Brain pericyte (primary cell): ENCODE measurements around the gene TBX6.
"Not testable (repeated sequence)": the region's sequence is repeated elsewhere in the genome, so short reads cannot be mapped to it uniquely, and the experiment has no call there.

Experiments
- DNase-seq: peaks from one replicate; pipeline ENCODE4 v3.0.0-alpha.2; 2012; ENCODE audit warnings: low read depth, low spot score

The TBX6 gene

DNA sequence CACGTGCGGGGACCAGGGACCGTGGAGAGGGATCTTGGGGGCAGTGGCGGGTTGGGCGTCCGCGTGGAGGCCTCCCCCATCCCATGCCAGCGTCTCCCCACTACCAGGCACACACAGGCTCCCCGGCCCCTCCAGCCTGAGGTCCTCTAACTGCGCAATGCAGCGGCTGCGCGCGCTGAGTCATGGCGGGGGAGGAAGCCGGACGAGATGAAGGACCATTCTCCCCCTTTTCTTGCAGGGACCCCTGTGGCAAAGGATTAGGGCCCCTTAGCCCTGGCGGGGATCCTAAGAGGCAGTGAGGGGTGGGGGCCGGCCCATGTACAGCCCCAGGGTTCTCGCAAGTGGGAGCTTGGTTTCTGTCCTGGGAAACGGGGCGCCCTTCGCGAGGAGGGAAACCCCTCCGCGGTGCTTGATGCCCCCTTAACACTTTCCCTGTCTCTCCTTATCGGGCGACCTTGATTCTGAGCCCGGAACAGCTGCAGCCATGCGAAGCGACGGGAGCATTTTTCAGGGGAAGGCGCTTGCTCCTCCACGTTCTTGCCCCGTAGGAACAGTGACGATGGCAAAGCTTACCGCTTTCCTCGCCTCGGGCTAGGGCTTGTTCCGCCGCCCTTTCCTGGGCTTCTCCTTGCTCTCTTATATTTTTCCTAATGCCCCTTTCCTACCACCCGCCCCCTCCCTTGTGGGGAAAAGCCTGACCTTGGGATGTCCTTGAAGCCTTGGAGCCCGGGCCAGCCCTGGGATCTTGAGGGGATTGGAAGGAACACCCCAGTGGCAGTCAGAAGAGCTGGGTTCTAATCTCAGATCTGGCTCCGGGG, 25.6 kb downstream of the TBX6 start:
- DNase-seq, result no peak

DNA sequence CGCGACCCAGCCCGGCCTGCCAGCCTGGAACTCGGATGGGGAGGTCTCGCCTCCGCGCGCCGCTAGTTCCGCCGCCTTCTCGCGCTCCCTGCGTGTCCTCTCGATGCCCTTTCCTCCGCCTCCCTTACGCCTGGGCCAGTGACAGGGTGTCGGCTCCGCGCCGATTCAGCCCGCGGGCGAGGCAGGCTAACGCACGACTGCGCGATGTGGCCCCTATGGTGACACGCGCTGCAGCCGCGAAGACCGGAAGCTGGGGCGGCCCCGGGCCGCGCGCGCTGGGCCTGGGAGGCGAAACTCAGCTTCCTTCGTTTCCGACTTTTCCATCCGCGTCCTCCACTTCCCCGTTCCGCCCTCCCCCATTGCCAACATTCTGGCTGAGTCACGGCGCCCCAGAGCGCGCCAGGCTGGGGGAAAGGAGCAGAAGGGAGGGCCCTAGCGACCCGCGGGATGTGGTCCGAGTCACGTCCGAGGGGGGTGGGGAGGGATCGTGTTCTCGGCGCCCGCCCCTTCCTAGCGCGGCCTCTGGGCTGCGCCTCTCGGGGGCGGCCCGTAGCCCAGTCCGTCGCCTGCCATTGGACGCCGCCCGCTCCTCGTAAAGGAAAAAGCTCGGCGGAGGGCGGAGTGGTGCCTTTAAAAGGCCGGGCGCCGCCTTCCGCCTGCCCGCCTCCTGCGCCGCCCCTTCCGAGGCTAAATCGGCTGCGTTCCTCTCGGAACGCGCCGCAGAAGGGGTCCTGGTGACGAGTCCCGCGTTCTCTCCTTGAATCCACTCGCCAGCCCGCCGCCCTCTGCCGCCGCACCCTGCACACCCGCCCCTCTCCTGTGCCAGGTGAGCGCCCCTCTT, 26.4 kb downstream of the TBX6 start, which contains the start of gene ALDOA:
Gene ALDOA (plus strand): TSS at position 659 of the 841 bp plus-strand sequence. CDS start 1,138 bp downstream, outside the sequence.
- peak; percentile 99 for DNase-seq

DNA sequence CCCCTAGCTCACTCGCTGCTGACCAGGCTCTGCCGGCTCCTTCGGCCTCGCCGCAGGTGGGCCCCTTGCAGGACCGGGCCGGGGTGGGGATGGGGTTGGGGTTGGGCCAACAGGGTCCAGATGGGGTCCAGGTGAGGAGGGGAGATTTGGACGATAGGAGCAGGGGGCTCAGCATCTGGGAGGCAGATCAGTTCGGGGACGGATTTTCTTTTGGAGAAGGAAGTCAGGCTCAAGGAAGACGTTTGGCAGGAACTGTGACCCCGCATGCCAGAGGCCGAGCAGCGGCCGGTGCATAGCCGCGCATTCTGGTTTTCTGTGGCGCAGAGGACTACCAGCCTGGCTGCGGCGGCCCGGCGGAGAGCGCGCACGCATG, 27.0 kb downstream of the TBX6 start:
- DNase-seq, result no peak

DNA sequence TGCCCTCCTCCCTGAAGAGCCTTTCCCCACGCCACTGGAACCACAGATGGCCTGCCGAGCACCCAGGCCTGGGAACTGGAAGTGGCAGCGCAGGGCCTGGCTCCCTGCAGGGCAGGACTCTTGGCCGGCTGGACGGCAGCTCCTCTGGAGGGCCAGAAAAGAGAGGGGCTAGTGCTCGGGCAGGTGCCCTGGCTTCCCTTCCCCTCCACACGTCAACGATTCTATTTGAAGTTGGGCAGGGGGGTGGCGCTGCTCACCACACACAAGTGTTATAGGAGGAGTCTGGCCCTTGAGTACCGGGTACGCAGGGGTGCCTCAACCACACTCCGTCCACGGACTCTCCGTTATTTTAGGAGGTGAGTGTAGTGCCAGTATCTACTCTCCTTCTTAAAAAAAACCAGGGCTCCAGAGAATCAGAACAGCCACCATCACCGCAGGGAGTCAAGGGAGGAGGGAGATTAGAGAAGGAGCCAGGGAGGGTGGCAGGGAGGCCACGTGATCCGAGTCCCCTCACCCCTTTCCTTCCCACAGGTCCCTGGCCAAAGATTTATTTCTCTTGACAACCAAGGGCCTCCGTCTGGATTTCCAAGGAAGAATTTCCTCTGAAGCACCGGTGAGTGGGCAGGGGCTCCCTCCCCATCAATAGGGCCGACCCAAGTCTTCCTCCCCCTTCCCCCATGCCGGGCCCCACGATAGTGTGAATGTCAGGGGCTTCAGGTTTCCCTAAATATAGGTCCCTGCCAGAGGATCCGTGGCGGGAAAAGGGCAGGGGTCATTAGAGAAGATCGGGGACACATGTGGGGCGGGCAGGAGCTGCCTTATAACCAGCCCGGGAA, 27.6 kb downstream of the TBX6 start:
- DNase-seq, result no peak

DNA sequence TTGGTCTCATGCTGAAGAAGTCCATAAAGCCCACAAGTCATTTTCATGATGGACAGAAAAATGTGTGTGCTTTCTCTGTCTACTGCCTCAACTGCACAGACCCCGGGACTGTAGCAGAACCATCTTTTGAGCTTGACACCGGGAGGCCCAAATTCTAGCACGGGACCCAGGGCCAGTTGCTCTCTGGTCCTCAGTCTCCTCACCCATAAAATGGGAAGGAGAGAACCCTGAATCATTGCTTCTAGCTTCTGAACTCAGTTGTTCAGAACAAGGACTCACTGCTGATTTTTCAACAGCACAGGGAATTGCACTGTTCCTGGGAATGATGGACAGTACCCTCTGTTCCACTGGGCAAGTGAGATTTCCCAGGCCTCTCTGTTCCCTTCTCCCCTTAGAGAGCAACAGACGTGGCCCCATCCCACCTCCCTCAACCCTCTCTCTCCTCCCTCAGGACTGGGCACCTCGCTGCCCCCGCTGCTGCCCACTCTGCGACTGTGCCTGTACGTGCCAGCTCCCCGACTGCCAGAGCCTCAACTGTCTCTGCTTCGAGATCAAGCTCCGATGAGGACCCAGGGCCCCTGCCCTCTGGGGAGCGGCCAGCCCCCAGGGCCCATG, 28.3 kb downstream of the TBX6 start:
- no peak for DNase-seq

DNA sequence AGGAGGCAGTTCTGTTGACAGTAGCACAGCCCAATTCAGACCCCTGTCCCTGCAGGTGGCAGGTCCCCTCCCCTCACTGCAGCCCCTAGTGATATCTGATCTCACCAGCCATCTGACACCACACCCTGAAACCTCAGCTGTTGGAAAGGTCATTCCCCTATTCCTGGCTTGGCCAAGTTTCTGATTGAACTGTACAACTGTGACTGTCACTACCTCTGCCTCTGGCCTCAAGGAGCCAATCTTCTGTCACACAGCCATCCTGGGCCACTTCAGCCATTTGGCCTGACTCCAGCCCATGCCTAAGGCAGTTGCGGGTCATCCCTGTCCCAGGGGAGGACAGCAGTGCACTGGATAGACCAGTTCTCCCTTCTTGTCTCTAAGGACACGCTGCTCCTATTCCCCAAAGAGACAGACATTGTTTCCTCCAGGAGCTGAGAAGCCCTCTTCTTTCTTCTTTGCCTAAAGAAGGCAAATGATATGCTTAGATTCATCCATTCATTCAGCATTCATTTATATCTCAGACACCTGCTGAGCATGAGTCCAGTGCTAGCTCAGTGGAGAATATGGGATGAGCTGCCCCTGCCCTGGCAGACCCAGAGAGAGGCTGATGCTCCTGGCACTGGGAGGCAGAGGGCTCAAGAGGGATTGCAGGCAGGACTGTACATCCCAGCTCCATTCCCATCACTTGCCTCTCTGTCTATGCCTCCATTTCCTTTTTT, 30.7 kb downstream of the TBX6 start:
- no peak for DNase-seq

DNA sequence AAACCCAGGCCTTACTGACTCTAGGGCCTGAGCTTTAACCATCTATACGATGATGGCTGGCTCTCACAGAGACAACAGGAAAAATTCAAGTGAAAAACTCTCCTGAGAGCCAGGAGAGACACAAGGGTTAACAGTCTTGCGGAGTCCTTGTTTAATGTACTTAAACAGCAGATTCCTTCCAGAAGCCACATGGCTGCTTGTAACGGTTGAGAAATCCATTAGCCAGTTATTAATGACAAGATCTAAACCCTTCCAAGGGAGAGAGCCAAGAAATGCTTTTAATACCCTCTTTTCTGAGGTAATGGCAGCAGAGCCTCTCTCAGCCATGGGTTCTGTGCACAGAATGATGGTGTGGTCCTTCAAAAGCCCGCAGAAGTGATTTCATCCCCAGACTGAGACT, 31.4 kb downstream of the TBX6 start:
- no peak for DNase-seq

DNA sequence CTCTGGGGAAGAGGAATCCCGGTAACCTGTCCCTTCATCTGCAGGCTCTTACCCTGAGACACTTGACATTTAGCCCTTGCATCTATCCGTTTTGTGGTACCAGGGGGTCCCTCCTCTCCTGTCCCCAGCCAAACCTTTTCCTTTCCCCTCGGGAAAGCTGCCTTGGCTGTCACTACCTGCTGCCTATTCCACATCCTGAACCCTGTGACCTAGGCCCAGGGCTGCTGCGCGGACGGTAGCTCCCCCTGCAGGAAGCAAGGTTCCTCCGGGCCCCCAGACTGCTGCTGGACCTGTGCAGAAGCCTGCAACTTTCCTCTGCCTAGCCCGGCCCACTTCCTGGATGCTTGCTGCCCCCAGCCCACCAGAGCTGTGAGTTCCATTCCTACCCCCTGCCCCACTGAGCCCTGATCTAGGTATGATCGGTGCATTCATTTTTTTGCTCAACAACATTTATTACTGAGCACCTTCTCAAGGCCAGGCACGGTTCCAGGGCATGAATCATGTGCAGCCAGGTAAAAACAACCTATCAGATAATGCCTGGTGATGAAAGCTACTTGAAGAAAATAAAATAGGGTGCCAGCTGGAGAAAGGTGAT, 36.7 kb downstream of the TBX6 start:
- no peak for DNase-seq

DNA sequence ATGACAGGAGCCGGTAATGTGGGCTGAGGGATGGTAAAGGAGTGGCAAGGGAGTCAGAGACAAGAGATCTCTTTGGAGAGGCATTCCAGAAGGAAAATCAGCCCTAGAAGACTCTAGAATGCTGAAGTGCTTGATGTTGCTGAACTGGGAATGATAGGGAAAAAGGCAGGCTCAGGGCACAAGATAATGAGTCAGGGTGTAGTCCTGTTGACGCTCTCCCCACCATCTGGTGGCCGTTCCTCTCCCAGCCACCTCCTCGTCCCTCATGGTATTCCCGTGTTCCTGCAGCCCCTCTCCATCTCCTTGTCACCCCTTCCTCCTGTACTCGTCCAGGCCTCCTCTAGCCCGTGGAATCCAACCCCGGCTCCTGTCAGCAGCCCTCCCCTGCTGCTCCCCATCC, 37.3 kb downstream of the TBX6 start:
- DNase-seq, result no peak

DNA sequence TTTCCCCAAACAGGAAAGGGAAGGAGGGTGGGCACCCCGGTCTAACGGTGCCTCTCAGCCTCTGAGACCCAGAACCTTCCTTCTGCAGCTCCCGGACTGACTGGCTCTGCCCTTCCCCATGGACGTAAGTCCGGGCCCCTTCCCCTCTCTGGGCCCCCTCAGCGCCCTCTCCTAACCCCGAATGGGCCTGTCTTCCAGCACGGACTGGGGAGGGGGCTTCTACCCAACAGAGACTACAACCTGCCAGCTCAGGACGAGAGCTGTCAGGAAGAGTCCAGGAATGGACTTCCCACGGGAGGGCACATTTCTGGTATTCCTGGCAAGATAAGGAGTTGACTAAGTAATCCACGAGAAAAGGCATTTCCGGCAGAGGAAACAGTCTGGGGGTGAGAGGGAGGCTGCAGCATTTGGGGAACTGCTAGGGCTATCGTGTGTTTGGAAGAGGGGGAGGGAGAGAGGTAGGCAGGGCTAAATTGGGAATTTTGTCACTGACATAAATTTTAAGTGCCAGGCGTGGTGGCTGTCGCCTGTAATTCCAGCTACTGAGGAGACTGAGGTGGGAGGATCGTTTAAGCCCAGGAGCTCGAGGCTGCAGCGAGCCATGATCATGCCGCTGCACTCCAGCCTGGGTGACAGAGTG, 38.2 kb downstream of the TBX6 start:
- DNase-seq, result no peak

DNA sequence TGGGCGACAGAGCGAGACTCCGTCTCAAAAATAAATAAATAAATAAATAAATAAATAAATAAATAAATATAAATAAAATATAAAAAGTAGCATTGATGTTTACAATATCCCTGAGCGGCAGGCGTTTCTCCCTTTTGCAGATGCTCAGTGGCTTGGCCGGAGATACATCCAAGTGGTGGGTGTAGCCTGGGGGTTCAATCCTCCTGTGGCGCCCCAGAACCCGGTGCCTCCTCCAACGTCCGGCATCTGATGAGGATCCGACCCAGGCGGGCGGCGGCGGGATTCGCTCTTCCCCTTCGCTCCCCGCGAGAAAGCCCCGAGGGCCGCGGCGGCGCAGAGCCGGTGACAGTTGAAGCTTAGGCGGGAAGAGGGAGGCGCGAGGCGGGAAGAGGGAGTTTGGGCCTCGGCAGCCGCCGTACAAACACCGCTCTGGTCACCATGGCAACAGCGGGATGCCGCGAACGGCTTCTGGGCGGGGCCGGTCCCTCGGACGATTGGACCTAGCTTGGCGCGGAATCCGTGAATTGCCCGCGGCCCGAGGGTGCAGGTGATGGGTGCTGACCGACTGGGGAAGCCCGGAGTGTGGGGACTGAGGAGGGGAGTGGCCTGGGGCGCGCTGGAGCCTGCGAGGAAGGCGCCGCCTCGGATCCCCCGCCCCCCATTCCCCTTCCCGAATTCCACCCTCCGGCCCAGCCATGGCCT, 38.9 kb downstream of the TBX6 start:
- peak; percentile 47 for DNase-seq

DNA sequence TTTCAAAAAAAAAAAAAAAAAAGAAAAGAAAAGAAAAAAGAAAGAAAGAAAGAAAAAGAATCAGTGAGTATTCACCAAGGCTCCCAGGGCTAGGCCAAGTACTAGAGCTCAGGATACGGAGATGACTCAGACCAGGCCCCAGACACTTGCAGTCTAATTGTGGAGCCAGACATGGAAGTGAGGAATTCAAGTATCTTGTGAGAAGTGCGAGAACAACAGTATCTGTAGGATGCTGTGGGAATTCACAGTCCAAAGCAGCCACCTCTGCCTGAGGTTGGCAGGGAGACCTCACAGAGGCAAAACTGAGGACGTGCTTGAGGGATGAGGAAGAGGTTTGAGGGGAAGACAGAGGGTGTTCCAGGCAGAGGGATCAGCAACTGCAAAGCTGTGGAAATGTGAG, 40.2 kb downstream of the TBX6 start:
- DNase-seq, result no peak

DNA sequence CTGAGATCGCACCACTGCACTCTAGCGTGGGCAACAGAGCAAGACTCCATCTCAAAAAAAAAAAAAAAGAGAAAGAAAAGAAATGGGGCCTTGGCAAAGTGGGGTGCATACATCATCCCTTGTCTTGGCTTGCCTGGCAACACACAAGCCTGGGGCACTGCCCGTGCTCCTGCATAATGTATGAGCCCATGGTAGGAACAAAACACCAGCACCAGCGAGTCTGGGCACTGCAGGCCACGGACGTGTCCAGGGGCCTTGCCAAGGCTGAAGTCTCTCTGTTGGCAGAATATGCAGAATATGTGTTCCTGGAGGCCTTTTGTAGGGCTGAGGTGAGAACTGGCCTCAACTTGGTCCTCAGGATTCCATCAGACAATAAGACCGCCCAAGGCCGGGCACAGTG, 41.9 kb downstream of the TBX6 start:
- no peak for DNase-seq

DNA sequence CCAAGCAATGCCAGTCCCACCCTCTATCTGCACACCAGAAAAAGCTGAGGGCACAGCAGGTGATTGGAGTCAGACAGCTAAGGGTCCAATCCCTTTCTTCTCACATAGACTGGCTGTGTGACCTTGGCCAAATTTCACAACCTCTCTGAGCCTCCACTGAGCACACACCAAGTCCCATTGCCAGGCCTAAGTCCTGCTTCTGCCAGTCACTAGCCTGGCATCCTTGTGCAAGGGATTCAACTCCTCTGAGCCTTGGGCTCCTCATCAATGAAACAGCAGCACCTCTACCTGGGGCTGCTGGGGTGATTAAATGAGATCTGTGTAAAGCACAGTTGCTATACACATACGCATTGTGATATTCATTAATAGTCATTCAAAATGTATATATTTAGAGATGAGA, 45.1 kb downstream of the TBX6 start:
- no peak for DNase-seq

DNA sequence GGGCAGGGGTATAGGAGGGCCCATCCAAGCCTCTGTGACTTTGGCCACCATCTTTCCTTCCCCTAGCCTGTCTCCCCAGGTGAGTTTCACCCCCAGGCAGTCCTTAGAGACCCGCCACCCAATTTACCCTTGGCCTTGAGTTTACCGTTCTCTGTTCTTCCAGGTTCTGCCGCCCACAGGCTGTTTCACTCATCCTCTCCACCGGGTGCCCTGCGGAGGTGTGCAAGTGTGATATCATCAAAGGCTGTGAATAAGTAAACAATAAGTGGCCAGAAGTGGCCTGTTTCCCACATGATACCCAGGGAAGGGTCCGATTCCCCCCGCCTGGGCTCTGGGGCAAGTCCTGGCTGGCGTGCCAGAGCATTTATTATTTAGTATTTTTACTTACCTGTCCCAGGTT, 45.5 kb downstream of the TBX6 start:
- no peak for DNase-seq

DNA sequence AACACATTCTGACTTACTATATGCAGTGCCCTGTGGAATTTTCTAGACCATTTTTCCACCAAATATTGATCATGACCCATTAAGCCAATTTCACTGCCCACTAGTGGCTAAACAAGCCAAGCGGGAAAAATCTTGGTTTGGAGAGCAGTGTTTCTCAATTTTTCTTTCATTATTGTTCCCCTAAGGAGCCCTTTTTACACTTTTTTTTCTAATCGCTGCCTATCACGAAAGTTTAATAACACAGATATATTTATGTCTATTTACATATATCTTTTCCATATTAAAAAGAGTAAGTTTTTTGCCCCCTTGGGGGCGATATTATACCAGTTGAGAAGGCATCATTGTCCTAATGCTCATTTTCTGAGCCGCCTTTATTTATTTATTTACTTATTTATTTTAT, 49.9 kb downstream of the TBX6 start:
- no peak for DNase-seq

DNA sequence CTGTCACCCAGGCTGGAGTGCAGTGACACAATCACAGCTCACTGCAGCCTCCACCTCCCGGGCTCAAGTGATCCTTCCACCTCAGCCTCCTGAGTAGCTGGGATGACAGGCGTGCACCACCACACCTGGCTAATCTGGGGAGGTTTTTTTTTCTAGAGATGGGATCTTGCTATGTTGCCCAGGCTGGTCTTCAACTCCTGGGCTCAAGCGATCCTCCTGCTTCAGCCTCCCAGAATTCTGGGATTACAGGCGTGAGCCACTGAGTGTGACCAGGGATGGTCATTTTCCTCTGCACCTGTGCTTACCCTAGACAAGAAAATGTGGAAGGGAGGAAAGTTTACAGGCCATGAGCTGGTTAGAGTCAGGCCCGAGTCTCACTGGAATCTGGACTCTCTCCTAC, 51.0 kb downstream of the TBX6 start:
- DNase-seq, result not testable (repeated sequence)

DNA sequence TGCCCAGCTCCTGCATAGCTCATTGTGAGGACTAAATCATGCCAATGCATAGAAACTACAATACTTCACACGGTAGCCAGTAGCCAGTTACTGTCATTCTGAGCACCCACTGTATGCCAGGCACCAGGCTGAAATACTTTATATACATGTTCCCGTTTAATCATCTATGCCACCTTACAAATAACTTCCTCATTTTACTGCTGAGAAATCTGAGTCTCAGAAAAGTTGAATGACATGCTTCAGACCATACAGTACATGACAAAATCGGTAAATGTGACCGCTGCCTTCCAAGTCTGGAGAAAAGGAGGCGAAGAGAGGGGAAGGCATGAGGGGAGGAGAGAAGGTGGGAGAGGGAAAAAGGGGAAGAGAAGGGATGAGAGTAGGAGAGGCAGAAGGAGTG, 51.5 kb downstream of the TBX6 start:
- no peak for DNase-seq
